Immature natural killer cell (primary cell): ENCODE measurements around the gene CDCA8. TPM values are rescaled to one million over a fixed set of nuclear protein-coding genes. Genes with fewer than 3 reads are reported as not detected.

Experiments used
- DNase-seq, 3 donors: peaks; one replicate each; pipeline ENCODE4 v3.0.0; 2022; ENCODE audit warnings: mixed read lengths in 1 of 3
- H3K27ac Mint-ChIP-seq, 6 donors: one replicate each; pipeline ENCODE4 v1.8.0; 2020; ENCODE audit warnings: mixed read lengths in 6 of 6, mild to moderate bottlenecking in 5 of 6, inconsistent platforms in 4 of 6, moderate library complexity in 3 of 6
- H3K27me3 Mint-ChIP-seq, 3 donors: one replicate each; pipeline ENCODE4 v1.8.0; 2020 to 2021; ENCODE audit warnings: low read depth in 3 of 3, mild to moderate bottlenecking in 3 of 3, mixed read lengths in 3 of 3, moderate library complexity in 3 of 3, inconsistent platforms in 1 of 3
- H3K36me3 Mint-ChIP-seq, 3 donors: one replicate each; pipeline ENCODE4 v1.8.0; 2020; ENCODE audit warnings: mixed read lengths in 3 of 3, inconsistent platforms in 2 of 3, mild to moderate bottlenecking in 2 of 3
- H3K4me1 Mint-ChIP-seq, 2 donors: one replicate each; pipeline ENCODE4 v1.8.0; 2020; ENCODE audit warnings: inconsistent platforms in 2 of 2, mild to moderate bottlenecking in 2 of 2, mixed read lengths in 2 of 2, moderate library complexity in 1 of 2
- H3K4me3 Mint-ChIP-seq, 5 donors: one replicate each; pipeline ENCODE4 v1.8.0; 2020; ENCODE audit warnings: mild to moderate bottlenecking in 5 of 5, mixed read lengths in 5 of 5, inconsistent platforms in 3 of 5, moderate library complexity in 3 of 5
- H3K9me3 Mint-ChIP-seq, 6 donors: one replicate each; pipeline ENCODE4 v1.8.0; 2020; ENCODE audit warnings: mild to moderate bottlenecking in 6 of 6, mixed read lengths in 6 of 6, inconsistent platforms in 4 of 6, moderate library complexity in 3 of 6
- polyA plus RNA-seq, 3 donors: library from polyadenylated mRNA; unstranded; fragments of 300-500 nt; fragmentation: Illumina TruSeq; gene quantifications; one replicate each; pipeline ENCODE4 v1.2.3, GENCODE V29; 2021

CDCA8 gene
- polyA plus RNA-seq, 3 donors from 2014 or later: 2.6 to 6.1 (median 5.4) TPM

DNA sequence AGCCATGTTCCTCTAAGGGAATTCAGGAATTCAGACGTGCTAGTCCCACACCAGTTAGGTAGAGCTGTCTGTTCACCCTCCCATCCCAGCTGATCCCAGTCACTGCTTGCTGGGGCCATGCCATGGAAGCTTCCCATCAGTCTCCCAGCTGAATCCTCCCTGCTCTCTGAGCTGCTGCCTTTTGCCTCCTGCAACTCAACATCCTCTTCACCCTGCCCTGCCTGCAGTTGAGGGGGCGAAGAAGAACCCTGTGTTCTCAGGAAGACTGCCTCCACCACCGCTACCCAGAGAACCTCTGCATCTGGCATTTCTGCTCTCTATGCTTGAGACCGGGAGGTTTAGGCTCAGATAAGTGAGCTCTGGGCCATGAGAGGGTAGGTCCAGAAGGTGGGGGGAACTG lies 16.2 kb downstream of the CDCA8 start:
- H3K4me3 Mint-ChIP-seq: no peak overlapping the region
- H3K27ac Mint-ChIP-seq: no peak overlapping the region
- H3K4me1 Mint-ChIP-seq: no peaks in the 10 kb centered on the region
- no peak for DNase-seq
- no peaks in the 10 kb centered on the region for H3K9me3 Mint-ChIP-seq
- no peaks in the 10 kb centered on the region for H3K27me3 Mint-ChIP-seq
- H3K36me3 Mint-ChIP-seq: peaks cover 0 to 21% (median 6%) of the 10 kb centered on the region in 3 donors

DNA sequence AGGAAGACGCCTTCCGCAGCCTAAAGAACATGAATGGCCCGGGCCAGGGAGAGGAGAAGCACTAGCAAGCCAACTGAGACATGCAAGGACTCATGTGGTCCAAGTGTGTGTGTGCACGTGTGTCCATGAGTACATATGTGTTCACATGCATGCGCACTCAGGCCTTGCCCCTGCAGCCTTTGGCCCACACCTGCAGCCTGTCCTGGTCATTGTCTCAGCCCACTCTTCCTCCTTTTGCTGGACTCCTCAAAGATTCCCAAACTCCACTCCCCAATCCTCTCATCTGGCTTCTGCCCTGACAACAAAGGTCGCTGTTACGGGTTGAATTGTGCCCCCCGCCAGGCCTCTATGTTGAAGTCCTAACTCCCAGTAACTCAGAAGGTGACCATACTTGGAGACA lies 21.9 kb downstream of the CDCA8 start:
- Mint-ChIP-seq H3K9me3 (no peaks in the 10 kb centered on the region), H3K27me3 (peaks cover 0 to 3% (median 0%) of the 10 kb centered on the region in 3 donors), H3K4me1 (no peaks in the 10 kb centered on the region), H3K36me3 (peaks cover 0 to 5% (median 0%) of the 10 kb centered on the region in 3 donors), H3K4me3 (no peak overlapping the region), H3K27ac (no peak overlapping the region)
- DNase-seq: no peak

DNA sequence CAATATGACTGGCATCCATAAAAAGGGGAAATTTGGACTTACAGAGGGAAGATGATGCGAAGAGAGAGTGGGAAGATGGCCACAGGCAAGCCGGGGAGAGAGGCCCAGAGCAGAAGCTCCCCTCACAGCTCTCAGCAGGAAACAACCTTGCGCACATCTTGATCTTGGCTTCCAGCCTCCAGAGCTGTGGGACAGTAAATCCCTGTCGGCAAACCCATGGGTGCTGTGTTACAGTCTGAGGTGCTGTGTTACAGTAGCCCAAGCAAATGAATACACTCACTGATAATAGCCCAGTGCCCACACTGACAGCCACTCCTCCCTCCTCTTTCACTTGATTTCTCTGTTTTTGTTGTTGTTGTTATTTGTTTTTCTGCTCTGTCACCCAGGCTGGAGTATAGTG lies 22.4 kb downstream of the CDCA8 start:
- Mint-ChIP-seq H3K4me1 (no peaks in the 10 kb centered on the region), H3K4me3 (no peak overlapping the region), H3K36me3 (peaks cover 0 to under 1% (median 0%) of the 10 kb centered on the region in 3 donors), H3K27me3 (peaks cover 0 to 3% (median 0%) of the 10 kb centered on the region in 3 donors), H3K9me3 (no peaks in the 10 kb centered on the region), H3K27ac (no peak overlapping the region)
- no peak for DNase-seq

DNA sequence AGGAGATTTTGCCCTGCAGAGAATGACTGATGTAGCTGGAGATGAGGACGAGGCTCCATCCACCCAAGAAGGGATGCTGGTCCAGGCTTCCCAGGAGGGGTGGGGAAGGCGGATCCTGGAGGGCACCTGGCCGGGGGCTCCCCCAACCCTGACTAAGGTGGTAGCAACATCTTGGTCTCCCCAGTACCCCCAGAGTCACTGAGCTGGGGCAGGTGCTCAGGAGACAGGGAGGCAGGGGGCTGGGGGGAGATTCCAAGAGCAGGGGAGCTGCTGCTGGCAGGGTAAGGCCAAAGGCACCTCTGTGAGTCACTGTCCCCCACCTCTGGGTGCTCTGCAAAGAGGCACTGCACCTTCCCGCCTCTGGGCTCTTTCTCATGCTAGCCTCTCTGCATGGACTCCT lies 24.0 kb downstream of the CDCA8 start:
- no peak overlapping the region for H3K27ac Mint-ChIP-seq
- no peaks in the 10 kb centered on the region for H3K36me3 Mint-ChIP-seq
- no peak for DNase-seq
- H3K9me3 Mint-ChIP-seq: no peaks in the 10 kb centered on the region
- no peaks in the 10 kb centered on the region for H3K4me1 Mint-ChIP-seq
- peaks cover 0 to 3% (median 0%) of the 10 kb centered on the region in 3 donors for H3K27me3 Mint-ChIP-seq
- no peak overlapping the region for H3K4me3 Mint-ChIP-seq

DNA sequence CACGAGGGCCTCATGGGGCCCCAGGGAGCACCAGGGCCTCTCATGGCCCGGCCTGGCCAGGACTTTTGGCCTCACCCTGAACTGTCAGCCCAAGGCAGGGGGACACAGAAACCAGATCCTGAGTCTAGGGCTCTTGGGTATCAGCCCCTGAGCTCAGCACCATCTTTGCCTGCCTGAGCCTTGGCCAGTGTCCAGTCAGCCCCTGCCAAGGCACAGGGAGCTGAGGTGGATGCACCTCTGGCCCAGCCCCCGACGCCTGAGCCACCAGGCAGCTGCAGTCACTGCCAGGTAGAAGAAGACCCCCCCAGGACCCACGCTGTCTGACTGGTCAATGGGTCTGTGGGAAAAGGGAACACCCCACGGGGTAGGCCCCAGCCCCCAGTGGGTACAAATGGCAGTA lies 25.3 kb downstream of the CDCA8 start:
- Mint-ChIP-seq H3K4me3 (no peak overlapping the region), H3K27me3 (peaks cover 0 to 3% (median 0%) of the 10 kb centered on the region in 3 donors), H3K9me3 (no peaks in the 10 kb centered on the region), H3K36me3 (no peaks in the 10 kb centered on the region), H3K4me1 (no peaks in the 10 kb centered on the region), H3K27ac (no peak overlapping the region)
- no peak for DNase-seq

DNA sequence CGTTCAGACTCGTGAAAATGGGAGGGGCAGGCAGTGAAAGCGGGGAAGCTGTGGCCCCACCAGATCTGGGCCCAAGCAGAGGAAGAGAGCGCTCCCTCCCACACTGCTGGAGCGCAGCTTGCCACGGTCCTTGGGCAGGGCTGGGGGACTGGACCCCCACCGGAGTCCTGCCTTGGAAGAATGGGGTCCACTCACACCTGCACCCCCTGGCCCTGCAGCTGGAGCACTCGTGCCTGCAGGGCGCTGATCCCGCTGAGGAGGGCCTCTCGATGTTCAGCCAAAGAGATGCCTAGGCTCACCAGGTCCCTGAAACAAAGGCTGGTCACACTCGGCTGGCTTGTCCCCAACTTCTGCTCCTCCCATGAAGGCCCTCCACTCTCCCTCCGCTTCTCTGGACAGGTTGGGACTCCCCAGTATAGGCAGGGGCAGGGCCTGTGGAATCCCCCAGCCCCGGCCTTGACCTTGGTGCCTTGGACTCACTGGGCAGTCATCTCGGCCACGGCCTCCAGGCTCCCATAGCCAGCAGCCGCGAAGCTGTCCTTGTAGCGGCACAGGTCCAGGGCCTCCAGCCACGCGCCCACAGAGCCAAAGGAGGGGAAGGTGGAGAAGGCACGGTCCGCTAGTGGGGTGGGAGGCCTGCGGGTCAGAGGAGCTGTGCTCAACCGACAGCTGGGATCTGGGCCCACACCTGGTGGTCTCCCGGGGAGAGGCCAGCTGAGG lies 26.0 kb downstream of the CDCA8 start:
- no peak for DNase-seq
- H3K9me3 Mint-ChIP-seq: no peaks in the 10 kb centered on the region
- H3K27me3 Mint-ChIP-seq: peaks cover 0 to 3% (median 0%) of the 10 kb centered on the region in 3 donors
- H3K36me3 Mint-ChIP-seq: no peaks in the 10 kb centered on the region
- H3K4me3 Mint-ChIP-seq: no peak overlapping the region
- no peaks in the 10 kb centered on the region for H3K4me1 Mint-ChIP-seq
- H3K27ac Mint-ChIP-seq: no peak overlapping the region

DNA sequence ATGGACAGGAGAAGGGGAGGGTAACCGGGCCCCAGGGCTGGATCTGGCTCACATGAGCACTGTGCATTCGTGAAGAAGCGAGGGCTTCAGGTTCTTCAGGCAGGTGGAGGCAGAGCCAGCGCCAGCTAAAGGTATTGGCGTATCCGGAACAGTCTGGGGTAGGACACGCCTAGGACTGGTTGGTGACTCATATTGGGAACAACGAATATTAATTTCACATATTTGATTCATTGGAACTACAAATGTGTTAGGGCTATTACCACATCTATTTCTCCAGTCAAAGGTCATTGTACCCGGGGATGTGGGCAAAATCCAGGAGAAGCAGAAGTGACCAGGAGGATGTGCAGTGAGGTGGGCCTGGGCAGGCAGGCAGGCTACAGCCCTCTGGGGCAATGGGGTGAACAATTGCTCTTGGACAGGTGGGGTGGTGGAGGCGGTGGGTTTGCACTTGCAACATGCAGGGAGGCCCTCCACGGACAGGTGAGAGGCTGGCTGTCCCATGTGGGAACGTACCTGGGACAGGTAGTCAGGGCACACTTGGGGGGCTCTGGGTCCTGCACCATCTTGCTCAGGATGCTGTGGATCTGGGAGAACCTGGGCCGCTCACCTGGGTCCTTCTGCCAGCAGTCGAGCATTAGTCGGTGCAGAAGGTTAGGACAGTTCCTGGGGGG lies 26.7 kb downstream of the CDCA8 start:
- Mint-ChIP-seq H3K4me1 (no peaks in the 10 kb centered on the region), H3K27me3 (peaks cover 0 to 3% (median 0%) of the 10 kb centered on the region in 3 donors), H3K27ac (no peak overlapping the region), H3K9me3 (no peaks in the 10 kb centered on the region), H3K4me3 (no peak overlapping the region), H3K36me3 (no peaks in the 10 kb centered on the region)
- DNase-seq: no peak

DNA sequence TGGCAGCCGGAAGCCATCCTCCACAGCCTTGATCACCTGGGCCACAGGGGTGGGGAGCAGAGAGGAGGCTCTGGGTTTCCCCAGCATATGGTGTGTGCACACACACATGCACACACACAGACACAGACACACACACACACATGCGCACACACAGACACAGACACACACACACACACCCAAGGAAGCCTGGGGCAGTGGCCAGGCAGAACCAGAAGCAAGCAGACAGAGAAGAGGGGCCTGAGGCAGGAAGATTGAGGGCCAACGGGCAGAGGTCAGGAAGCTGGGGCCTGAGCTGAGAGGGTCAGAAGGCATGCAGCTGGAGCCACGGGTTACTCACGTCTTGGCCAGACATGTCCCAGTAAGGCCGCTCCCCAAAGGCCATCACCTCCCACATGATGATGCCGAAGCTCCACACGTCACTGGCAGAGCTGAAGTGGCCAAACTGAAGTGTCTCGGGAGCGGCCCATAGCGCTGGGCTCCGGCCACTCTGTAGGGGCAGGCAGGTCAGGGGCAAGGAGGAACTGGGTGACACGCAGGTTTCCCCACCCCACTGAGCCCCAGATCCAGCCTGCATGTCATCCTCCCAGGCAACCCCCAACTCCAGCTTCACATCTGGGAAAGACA lies 27.4 kb downstream of the CDCA8 start:
- Mint-ChIP-seq H3K9me3 (no peaks in the 10 kb centered on the region), H3K4me1 (no peaks in the 10 kb centered on the region), H3K4me3 (no peak overlapping the region), H3K36me3 (no peaks in the 10 kb centered on the region), H3K27ac (no peak overlapping the region), H3K27me3 (peaks cover 0 to 3% (median 2%) of the 10 kb centered on the region in 3 donors)
- no peak for DNase-seq

DNA sequence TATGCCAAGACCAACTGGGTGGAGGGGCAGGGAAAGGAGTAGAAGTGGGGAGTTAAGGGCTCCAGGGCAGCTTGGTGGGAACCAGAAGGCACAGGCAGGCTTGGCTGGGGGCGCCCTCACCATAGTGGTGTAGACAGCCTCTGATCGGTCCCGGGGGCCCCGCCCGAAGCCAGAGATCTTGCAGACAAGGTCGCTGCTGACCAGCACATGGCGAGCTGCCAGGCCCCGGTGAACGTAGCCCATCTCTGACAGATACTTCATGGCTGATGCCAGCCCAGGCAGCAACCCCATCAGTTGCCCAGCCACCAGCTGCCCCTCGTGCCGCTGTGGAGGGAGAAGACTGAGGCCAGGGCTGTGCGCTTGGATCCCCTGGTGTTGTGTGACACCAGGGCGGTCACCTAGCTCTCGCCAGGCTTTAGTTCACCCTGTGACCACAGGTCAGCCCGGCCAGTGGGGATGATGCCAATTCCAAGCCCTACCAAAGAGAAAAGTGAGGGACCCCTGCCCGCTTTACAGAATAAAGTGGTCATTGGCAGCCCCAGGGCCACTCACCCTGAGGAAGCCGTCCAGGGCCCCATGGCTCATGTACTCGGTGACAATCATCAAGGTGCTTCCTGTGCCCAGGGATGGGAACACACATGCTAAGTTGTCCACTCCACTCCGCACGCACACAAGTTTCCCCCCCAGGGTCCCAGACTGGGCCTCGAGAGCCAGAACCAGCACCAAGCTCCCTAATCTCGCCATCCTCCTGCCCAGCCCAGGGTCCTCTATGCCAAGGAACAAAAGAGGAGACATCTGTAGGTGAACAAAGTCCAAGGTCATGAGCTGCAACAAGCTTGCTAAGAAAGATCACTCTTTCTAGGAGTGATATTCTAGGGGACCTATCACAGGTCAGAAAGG lies 28.2 kb downstream of the CDCA8 start:
- H3K4me3 Mint-ChIP-seq: no peak overlapping the region
- peaks cover 0 to 4% (median 3%) of the 10 kb centered on the region in 3 donors for H3K27me3 Mint-ChIP-seq
- no peak for DNase-seq
- H3K9me3 Mint-ChIP-seq: no peaks in the 10 kb centered on the region
- no peak overlapping the region for H3K27ac Mint-ChIP-seq
- H3K36me3 Mint-ChIP-seq: no peaks in the 10 kb centered on the region
- H3K4me1 Mint-ChIP-seq: no peaks in the 10 kb centered on the region

DNA sequence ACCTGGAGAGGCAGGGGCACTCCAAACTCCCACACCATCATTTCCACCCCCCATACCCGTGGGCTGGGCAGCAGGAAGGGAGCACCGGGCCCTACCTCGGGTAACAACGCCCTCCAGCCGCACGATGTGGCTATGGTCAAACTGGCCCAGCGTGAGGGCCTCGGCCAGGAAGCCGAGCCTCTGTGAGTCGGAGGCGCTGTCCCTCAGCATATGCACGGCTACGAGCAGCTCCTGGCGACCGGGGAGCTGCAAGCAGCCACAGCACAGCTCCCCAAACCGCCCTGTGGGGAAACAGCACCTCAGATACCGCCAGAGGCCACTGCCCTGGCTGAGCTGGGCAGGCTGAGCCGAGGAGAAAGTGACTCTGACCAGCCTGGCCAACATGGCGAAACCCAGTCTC lies 29.2 kb downstream of the CDCA8 start:
- H3K4me3 Mint-ChIP-seq: no peak overlapping the region
- peaks cover 2 to 5% (median 4%) of the 10 kb centered on the region in 3 donors for H3K27me3 Mint-ChIP-seq
- no peak for DNase-seq
- H3K9me3 Mint-ChIP-seq: no peaks in the 10 kb centered on the region
- H3K4me1 Mint-ChIP-seq: no peaks in the 10 kb centered on the region
- no peaks in the 10 kb centered on the region for H3K36me3 Mint-ChIP-seq
- H3K27ac Mint-ChIP-seq: no peak overlapping the region

DNA sequence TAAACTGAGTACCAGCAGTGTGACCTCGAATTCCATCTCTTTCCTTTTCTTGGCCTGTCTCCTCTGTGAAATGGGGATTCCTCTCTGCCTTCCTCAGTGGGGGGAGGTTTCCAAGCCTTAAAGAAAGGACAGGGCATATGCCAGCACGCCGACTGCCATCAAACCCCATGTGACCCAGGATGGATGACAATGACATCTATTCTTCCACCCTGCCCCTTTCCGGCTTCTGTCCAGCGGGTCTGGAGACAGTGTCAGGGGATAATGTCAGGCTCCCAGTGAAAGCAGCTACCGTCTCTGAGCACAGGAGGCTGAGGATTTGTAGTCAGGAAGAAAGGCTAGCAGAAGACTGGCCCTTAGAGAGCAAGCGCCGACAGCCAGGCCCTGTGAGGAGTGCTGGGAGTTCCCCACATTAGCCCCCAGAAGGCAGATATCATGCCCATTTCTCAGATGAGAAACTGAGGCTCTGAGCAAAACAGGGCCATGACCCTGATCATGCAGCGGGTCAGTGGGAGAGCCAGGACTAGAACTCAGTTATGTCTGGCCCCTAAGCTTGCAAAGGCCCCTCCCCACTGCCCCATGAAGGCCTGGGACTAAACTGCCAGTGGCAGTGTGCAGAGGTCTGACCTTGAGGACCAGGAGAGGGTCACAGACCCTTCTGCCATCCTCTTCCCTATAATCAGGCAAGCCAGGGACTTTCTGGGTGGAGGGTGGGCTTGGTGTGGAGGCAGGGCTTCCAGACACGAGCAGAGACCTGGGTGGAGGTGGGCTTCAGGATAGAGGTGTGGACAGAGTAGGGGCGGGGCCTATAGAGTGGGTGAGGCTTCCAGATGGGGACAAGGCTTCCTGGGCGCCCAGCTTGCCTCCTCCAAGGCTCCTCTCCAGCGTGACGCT lies 30.1 kb downstream of the CDCA8 start:
- no peak for DNase-seq
- Mint-ChIP-seq H3K4me1 (no peaks in the 10 kb centered on the region), H3K4me3 (no peak overlapping the region), H3K27ac (no peak overlapping the region), H3K27me3 (peaks cover 1 to 5% (median 4%) of the 10 kb centered on the region in 3 donors), H3K36me3 (no peaks in the 10 kb centered on the region), H3K9me3 (no peaks in the 10 kb centered on the region)

DNA sequence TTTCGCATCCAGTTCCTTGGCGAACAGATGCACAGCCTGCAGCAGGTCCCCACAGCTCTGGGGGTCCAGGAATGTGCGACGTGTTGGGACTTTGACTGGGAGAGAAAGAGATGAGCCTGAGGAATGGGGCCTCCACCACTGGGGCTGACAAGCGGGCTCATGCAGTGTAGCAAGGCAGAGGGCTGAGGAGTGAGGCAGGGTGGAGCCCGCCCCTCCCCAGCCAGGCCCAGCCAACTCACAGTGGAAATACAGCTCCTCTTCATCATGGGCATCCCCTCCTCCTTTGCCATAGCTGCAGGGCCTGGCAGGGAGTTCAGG lies 30.7 kb downstream of the CDCA8 start:
- H3K4me1 Mint-ChIP-seq: no peaks in the 10 kb centered on the region
- peaks cover 1 to 5% (median 4%) of the 10 kb centered on the region in 3 donors for H3K27me3 Mint-ChIP-seq
- no peak overlapping the region for H3K4me3 Mint-ChIP-seq
- no peaks in the 10 kb centered on the region for H3K36me3 Mint-ChIP-seq
- H3K9me3 Mint-ChIP-seq: no peaks in the 10 kb centered on the region
- no peak for DNase-seq
- H3K27ac Mint-ChIP-seq: no peak overlapping the region
